Lower leg skin (tissue), 3 donors: ENCODE data around the gene APOL3.

ENCODE experiments used
- CTCF ChIP-seq, 3 donors: fragments of 450-650 bp; IDR thresholded peaks; one replicate each; pipeline ENCODE4 v1.5.1; 2016; ENCODE audit warnings: antibody characterized with exemption in 3 of 3, mild to moderate bottlenecking in 3 of 3, moderate library complexity in 2 of 3
- POLR2A ChIP-seq, 2 donors: fragments of 450-650 bp; IDR thresholded peaks; one replicate each; pipeline ENCODE4 v1.6.1; 2016 to 2017; ENCODE audit warnings: antibody characterized with exemption in 2 of 2, mild to moderate bottlenecking in 1 of 2, moderate library complexity in 1 of 2

GRCh38 chr22:36197065-36197440 lies 36.5 kb upstream of the APOL3 start:
- TF ChIP-seq POLR2A (IDR thresholded peaks at IDR 0.05) (no peak), CTCF (IDR thresholded peaks at IDR 0.05) (no peak)
